HG02571 (cell line): ENCODE data around the gene MMS22L.

ENCODE experiments used
- ATAC-seq: cut with Tn5 transposase; IDR thresholded peaks from one replicate; pipeline ENCODE4 v1.9.1; 2021; ENCODE audit warnings: mild to moderate bottlenecking, moderate library complexity; ENCODE audit not compliant: unreplicated experiment

Gene MMS22L, protein sequence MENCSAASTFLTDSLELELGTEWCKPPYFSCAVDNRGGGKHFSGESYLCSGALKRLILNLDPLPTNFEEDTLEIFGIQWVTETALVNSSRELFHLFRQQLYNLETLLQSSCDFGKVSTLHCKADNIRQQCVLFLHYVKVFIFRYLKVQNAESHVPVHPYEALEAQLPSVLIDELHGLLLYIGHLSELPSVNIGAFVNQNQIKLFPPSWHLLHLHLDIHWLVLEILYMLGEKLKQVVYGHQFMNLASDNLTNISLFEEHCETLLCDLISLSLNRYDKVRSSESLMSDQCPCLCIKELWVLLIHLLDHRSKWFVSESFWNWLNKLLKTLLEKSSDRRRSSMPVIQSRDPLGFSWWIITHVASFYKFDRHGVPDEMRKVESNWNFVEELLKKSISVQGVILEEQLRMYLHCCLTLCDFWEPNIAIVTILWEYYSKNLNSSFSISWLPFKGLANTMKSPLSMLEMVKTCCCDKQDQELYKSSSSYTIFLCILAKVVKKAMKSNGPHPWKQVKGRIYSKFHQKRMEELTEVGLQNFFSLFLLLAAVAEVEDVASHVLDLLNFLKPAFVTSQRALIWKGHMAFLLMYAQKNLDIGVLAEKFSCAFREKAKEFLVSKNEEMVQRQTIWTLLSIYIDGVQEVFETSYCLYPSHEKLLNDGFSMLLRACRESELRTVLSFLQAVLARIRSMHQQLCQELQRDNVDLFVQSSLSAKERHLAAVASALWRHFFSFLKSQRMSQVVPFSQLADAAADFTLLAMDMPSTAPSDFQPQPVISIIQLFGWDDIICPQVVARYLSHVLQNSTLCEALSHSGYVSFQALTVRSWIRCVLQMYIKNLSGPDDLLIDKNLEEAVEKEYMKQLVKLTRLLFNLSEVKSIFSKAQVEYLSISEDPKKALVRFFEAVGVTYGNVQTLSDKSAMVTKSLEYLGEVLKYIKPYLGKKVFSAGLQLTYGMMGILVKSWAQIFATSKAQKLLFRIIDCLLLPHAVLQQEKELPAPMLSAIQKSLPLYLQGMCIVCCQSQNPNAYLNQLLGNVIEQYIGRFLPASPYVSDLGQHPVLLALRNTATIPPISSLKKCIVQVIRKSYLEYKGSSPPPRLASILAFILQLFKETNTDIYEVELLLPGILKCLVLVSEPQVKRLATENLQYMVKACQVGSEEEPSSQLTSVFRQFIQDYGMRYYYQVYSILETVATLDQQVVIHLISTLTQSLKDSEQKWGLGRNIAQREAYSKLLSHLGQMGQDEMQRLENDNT

GRCh38 chr6:97282726-97283617 lies at the start of gene MMS22L:
Gene MMS22L, minus strand, starts transcription at chr6:97283216. Its CDS starts 739 bp downstream, at chr6:97282477.
- ATAC-seq, result peak; percentile 97

- no peak for ATAC-seq
These were observed 39.8 kb upstream of the MMS22L start for GRCh38 chr6:97322811-97323210.

DNA sequence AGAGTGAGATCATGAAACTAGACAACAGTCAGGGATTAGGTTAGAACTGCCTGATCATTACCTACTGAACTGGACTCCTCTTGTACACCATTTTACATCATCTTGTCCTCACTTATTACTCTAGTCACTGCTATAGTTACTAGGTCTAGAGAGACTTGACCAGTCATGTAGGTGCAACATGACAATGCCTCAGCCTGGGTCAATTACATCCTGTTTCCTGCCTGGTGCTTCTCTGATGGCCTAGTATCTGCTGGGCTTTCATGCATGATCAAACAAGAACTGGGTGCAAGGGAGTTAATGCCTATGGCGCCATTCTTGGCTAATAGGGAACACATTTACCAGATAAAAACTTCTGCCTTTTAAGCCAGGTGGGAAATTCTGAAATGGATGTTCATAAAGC lies 39.2 kb upstream of the MMS22L start:
- no peak for ATAC-seq

DNA sequence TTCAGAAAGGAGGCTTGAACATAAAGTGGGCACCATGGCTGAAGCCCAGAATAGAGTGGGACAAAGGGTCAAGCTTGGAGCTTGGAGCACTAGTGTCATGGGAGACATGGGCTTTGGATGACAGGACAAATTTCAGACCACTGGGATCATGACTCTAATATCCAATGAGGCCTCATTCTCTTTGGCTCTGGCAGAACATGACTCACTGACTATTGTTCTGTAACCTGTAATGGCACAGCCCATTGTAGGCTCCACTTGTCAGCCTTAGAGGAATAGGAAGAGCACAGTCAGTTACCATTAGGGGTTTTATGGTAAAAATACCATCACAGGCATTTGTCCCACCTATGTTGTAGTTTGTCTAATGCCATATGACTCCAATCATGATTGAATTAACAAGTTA lies 34.0 kb upstream of the MMS22L start:
- ATAC-seq, result no peak

GRCh38 chr6:97312241-97312640 lies 29.2 kb upstream of the MMS22L start:
- ATAC-seq, result no peak

- no peak for ATAC-seq
These were observed 23.7 kb upstream of the MMS22L start for GRCh38 chr6:97306544-97307320.

DNA sequence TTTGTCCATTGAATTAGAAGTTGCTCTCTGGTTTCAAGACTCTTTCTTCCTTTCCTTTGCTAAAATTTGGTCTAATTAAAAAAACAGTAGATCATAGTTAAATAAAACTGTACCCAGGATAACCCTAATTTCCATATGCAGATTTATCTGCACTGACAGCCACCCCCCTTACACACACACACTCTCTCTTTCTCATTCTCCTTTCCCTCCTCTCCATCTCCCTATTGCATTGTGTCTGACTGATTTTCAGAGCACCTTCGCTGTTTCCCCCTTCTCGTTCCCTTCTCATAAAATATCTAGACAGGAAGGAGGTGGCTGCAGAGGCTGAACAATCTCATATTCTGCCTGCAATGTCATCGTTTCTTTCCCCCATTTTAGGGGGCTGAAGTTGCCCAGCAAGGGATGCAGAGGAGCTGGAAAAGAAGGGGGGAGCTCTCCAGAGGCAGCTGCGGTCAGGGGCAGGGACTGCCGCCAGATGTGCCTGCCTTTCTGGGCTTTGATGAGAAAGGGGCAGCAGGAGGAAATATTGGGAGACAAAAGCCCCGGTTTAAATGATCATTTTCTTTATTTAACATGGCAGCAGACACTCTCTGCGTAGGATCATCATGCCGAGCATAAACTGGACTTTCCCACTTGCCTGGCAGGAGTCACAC lies 22.5 kb upstream of the MMS22L start:
- ATAC-seq, result no peak

DNA sequence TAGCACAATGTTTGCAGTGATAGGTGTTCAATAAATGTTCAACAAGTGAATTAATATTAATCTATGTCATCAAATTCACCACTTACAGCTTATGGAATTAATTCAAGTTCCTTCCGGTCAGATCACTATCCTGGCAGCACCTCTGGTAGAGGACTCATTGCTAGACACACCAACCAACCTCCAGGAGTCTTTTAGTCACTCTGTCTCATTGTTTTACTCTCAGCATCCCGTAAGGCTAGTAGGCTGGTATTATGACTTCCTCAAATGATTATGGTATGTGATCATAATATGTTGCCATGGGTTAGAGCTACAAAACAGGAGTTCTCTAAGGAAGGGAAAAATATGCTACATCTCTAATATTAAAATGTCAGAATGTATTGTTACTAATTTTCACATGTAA lies 21.7 kb upstream of the MMS22L start:
- no peak for ATAC-seq

DNA sequence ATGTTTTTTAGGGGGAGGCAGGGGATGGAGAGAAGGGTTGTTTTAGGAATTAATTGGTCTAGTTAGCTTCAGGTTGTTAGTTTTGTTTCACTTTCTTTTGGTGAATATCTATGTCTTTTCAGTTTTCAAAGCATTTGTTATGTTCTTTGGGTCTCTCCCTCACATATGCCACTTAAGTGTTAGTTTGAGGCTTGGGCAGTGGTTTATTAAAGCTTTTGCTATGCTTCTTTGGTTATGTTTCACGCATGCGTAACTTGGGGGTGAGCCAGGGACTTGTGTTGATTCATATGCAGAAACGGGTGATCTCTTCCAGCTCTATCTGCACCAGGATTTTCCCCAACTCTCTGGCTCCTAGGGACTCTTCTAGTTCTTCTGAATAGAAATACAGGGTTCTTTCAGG lies 11.4 kb upstream of the MMS22L start:
- ATAC-seq, result no peak

DNA sequence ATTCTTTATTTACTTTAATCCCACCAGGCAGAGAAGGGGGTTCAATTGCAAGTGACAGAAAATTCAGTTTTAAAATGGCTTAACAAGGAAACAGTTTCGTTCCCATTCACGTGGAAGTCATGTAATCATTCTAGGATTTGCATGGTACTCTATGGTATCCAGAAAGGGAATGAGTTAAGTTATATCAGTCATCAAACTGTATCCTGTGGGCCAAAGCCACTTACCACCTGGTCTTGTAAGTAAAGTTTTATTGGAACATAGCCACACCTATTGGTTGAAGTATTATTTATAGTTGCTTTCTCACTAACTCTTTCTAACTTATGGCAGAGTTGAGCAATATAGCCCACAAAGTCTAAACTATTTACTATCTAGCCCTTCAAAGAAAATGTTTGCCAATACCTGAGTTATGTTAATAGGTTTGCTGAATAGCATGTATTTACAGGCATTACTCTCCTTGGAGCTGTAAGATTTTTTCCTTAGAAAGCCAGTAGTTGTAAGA lies 10.2 kb upstream of the MMS22L start:
- ATAC-seq, result no peak

GRCh38 chr6:97292671-97293070 lies 9.7 kb upstream of the MMS22L start:
- no peak for ATAC-seq

- ATAC-seq, result no peak
These were observed 8.9 kb upstream of the MMS22L start for GRCh38 chr6:97291896-97292295.

- no peak for ATAC-seq
These were observed 6.3 kb upstream of the MMS22L start for GRCh38 chr6:97289332-97289731.

- ATAC-seq, result no peak
These were observed 5.2 kb upstream of the MMS22L start for GRCh38 chr6:97288188-97288587.

DNA sequence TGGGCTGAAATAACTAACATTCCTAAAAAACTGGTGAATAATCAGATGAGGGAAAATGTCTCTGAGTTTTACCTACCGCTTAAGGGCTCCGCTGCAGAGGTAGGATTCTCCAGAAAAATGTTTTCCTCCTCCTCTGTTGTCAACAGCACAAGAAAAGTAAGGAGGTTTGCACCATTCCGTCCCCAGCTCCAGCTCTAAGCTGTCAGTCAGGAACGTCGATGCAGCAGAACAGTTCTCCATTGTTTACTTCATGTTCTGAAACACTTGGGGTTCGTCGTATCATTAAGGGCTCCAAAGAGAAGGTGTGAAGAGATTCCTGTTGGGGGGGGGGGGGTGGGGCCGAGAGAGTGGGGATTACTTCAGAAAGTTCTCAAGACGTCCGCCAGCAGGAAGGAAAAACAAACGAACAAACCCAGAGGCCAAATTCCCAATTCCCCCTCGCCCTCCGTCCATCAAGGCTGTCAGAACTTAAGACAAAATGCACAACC lies 734 bp downstream of the MMS22L start:
- ATAC-seq, result peak; percentile 4

GRCh38 chr6:97280766-97281165 lies 2.2 kb downstream of the MMS22L start:
- ATAC-seq, result no peak

DNA sequence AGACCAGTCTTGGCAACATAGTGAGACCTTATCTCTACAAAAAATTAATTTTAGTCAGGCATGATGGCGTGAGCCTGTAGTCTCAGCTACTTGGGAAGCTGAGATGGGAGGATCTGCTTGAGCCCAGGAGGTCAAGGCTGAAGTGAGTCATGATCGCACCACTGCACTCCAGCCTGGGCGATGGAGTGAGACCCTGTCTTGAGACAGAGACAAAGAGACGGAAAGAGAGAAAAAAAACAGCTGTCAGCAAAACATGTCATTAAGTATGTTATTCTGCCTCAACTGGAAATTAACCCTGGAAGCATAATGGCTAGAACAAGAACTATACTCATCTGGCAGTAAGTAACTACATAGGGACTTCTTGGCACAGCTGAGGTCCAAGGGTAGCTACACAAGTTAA lies 7.2 kb downstream of the MMS22L start:
- ATAC-seq, result no peak

- ATAC-seq, result no peak
These were observed 13.2 kb downstream of the MMS22L start for GRCh38 chr6:97269821-97270220.

DNA sequence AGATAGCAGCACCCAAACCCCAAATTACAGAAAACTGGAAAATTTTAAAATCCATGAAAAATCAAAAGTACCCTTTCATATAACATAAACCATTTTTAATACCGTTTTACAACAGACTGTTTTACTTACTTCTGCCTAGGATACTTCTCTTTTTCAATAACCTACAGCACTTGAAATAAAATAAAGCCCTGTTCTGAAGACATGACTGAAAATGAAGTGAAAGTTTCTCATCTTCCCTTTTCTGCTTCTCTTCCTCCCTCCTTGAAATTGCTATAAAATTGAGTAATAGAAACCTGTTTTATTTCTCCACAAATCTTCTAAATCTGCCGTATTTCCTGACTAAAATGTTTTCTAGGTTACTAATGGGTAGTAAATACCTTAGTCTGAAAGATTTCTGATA lies 20.3 kb downstream of the MMS22L start:
- ATAC-seq, result no peak
